HUDEP-2 (cell line): ENCODE data around the gene AKR1B15.

Experiments used
- DNase-seq, 76 experiments: peaks; one replicate each; lab custom pipeline; 2025; ENCODE audit not compliant: unreplicated experiment in 76 of 76; lab: John Stamatoyannopoulos, UW

The AKR1B15 gene

GRCh38 chr7:134611611-134612151, 62.8 kb downstream of the AKR1B15 start:
- DNase-seq: no peak

GRCh38 chr7:134612197-134612596, 63.3 kb downstream of the AKR1B15 start:
- DNase-seq: no peak

- DNase-seq: no peak
Observed at GRCh38 chr7:134613623-134614347, 64.9 kb downstream of the AKR1B15 start.

GRCh38 chr7:134616611-134617010, 67.7 kb downstream of the AKR1B15 start:
- no peak for DNase-seq

GRCh38 chr7:134618756-134619530, 70.0 kb downstream of the AKR1B15 start:
- DNase-seq: no peak

GRCh38 chr7:134619627-134620331, 70.9 kb downstream of the AKR1B15 start:
- DNase-seq: no peak

GRCh38 chr7:134622303-134622995, 73.5 kb downstream of the AKR1B15 start:
- no peak for DNase-seq

GRCh38 chr7:134623193-134623592, 74.3 kb downstream of the AKR1B15 start:
- DNase-seq: no peak

- DNase-seq: no peak
Observed at GRCh38 chr7:134625550-134625949, 76.6 kb downstream of the AKR1B15 start.

GRCh38 chr7:134627109-134627774, 78.3 kb downstream of the AKR1B15 start:
- no peak for DNase-seq

GRCh38 chr7:134627775-134628153, 78.9 kb downstream of the AKR1B15 start:
- DNase-seq: no peak

GRCh38 chr7:134629445-134629844, 80.5 kb downstream of the AKR1B15 start:
- no peak for DNase-seq
